WTC11 (cell line): Measurements from ENCODE around the gene HAO2.

ENCODE experiments used
- AFF4 ChIP-seq: sonication (generic); formaldehyde crosslinking; IDR thresholded peaks from 2 replicates; pipeline ENCODE4 v1.8.1; 2023; ENCODE audit warnings: mild to moderate bottlenecking, missing genetic modification reagents, borderline replicate concordance
- CBFB ChIP-seq: sonication (generic); formaldehyde crosslinking; IDR thresholded peaks from 2 replicates; pipeline ENCODE4 v1.8.1; 2022; ENCODE audit warnings: mild to moderate bottlenecking, low read depth, missing genetic modification reagents
- CTCF ChIP-seq: fragments of 200-600 bp; IDR thresholded peaks from 2 replicates; pipeline ENCODE4 v1.8.0; 2022; ENCODE audit warnings: antibody characterized with exemption
- FOXK1 ChIP-seq: sonication (generic); formaldehyde crosslinking; IDR thresholded peaks from 2 replicates; pipeline ENCODE4 v1.8.0; 2022; ENCODE audit warnings: mild to moderate bottlenecking, moderate library complexity, missing genetic modification reagents
- IRF1 ChIP-seq: sonication (generic); formaldehyde crosslinking; IDR thresholded peaks from 2 replicates; pipeline ENCODE4 v1.8.0; 2023; ENCODE audit warnings: missing genetic modification reagents
- JUN ChIP-seq: sonication (generic); formaldehyde crosslinking; IDR thresholded peaks from 2 replicates; pipeline ENCODE4 v1.8.0; 2023; ENCODE audit warnings: mild to moderate bottlenecking, missing genetic modification reagents
- NR1H2 ChIP-seq: sonication (generic); formaldehyde crosslinking; IDR thresholded peaks from 2 replicates; pipeline ENCODE4 v1.9.0; 2021; ENCODE audit warnings: mild to moderate bottlenecking, moderate library complexity, missing genetic modification reagents
- RELA ChIP-seq: sonication (generic); formaldehyde crosslinking; IDR thresholded peaks from 2 replicates; pipeline ENCODE4 v1.8.1; 2022; ENCODE audit warnings: missing genetic modification reagents, mild to moderate bottlenecking, borderline replicate concordance
- STAT6 ChIP-seq: sonication (generic); formaldehyde crosslinking; conservative IDR thresholded peaks from 2 replicates; pipeline ENCODE4 v1.8.1; 2023; ENCODE audit warnings: mild to moderate bottlenecking, low read depth, missing genetic modification reagents, moderate library complexity
- USF1 ChIP-seq: sonication (generic); formaldehyde crosslinking; IDR thresholded peaks from 2 replicates; pipeline ENCODE4 v1.8.0; 2022; ENCODE audit warnings: mild to moderate bottlenecking, missing genetic modification reagents
- USF2 ChIP-seq: sonication (generic); formaldehyde crosslinking; IDR thresholded peaks from 2 replicates; pipeline ENCODE4 v1.8.1; 2023; ENCODE audit warnings: mild to moderate bottlenecking, missing genetic modification reagents, moderate library complexity
- ZNF232 ChIP-seq: sonication (generic); formaldehyde crosslinking; IDR thresholded peaks from 2 replicates; pipeline ENCODE4 v1.8.0; 2022; ENCODE audit warnings: mild to moderate bottlenecking, missing genetic modification reagents
- ZNF317 ChIP-seq: sonication (generic); formaldehyde crosslinking; IDR thresholded peaks from 2 replicates; pipeline ENCODE4 v1.8.1; 2023; ENCODE audit warnings: low read depth, mild to moderate bottlenecking, moderate library complexity, missing genetic modification reagents, borderline replicate concordance
- TF ChIP-seq, protein P1 (sequence below): sonication (generic); formaldehyde crosslinking; IDR thresholded peaks from 2 replicates; pipeline ENCODE4 v1.8.0; 2022; ENCODE audit warnings: mild to moderate bottlenecking, missing genetic modification reagents

DNA sequence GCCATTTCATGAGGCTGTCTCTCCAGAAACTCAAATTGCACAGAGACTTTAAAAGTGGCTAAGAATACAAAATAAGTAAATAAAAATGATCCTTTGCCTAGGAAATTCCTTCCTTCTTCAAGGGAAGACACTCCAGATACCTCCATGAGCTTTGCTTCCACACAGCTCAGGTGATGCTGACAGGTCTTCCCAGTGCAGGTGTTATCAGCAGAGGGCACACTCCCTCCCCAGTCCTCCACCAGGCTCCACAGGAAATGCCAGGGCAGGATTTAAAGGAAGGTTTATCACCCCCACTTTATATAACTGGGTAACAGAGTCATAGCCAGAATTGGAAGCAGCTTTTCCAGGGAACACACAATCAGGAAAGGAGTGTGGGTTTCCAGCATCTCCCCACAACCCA is 52.1 kb downstream of the HAO2 start:
- TF ChIP-seq AFF4 (CRISPR knock-in tag) (no peak), CTCF (no peak), ZNF317 (CRISPR knock-in tag) (no peak), NR1H2 (no peak), USF1 (CRISPR knock-in tag) (no peak), JUN (no peak), IRF1 (no peak), FOXK1 (CRISPR knock-in tag) (no peak), STAT6 (CRISPR knock-in tag) (no peak), RELA (CRISPR knock-in tag) (no peak), USF2 (CRISPR knock-in tag) (no peak), CBFB (CRISPR knock-in tag) (no peak), ZNF232 (CRISPR knock-in tag) (no peak)
- TF ChIP-seq, protein P1, sequence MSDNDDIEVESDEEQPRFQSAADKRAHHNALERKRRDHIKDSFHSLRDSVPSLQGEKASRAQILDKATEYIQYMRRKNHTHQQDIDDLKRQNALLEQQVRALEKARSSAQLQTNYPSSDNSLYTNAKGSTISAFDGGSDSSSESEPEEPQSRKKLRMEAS (CRISPR knock-in tag): no peak
